Heart left ventricle (tissue), 16 donors: ENCODE results near the gene SEL1L2. TPM values are rescaled to one million over a fixed set of nuclear protein-coding genes. Genes with fewer than 3 reads are reported as not detected.

ENCODE experiments used
- ATAC-seq, 4 donors: fragments of 200-7000 bp; cut with Tn5 transposase; one replicate each; pipeline ENCODE4 v1.9.1; 2020 to 2022; ENCODE audit warnings: moderate library complexity in 4 of 4, mild to moderate bottlenecking in 3 of 4, moderate number of reproducible peaks in 1 of 4
- DNase-seq, 5 donors: peaks; one replicate each; pipeline ENCODE4 v3.0.0-alpha.2; 2020
- H3K27ac ChIP-seq, 12 donors: fragments of 200-600 bp; sonication (generic) in 4 of 12; one replicate each; pipeline versions ENCODE4 v1.5.0 to v1.8.0; 2016 to 2022; ENCODE audit warnings: mild to moderate bottlenecking in 2 of 12
- H3K27me3 ChIP-seq, 9 donors: fragments of 200-600 bp; sonication (generic) in 2 of 9; one replicate each; pipeline versions ENCODE4 v1.5.1 to v1.8.0; 2016 to 2022; ENCODE audit warnings: mild to moderate bottlenecking in 3 of 9
- H3K36me3 ChIP-seq, 9 donors: fragments of 200-600 bp; sonication (generic) in 2 of 9; one replicate each; pipeline versions ENCODE4 v1.5.0 to v1.8.0; 2018 to 2022; ENCODE audit warnings: mild to moderate bottlenecking in 2 of 9
- H3K4me1 ChIP-seq, 12 donors: fragments of 200-600 bp; sonication (generic) in 4 of 12; one replicate each; pipeline versions ENCODE4 v1.5.0 to v1.8.0; 2016 to 2022; ENCODE audit warnings: mild to moderate bottlenecking in 3 of 12
- H3K4me3 ChIP-seq, 12 donors: fragments of 200-600 bp; sonication (generic) in 4 of 12; one replicate each; pipeline versions ENCODE4 v1.5.0 to v1.8.0; 2017 to 2022; ENCODE audit warnings: mild to moderate bottlenecking in 9 of 12, moderate library complexity in 4 of 12
- H3K9me3 ChIP-seq, 12 donors: fragments of 200-600 bp; sonication (generic) in 4 of 12; one replicate each; pipeline versions ENCODE4 v1.5.0 to v1.8.0; 2016 to 2022; ENCODE audit warnings: mild to moderate bottlenecking in 1 of 12
- CTCF ChIP-seq, 12 donors: fragments of 200-600 bp; sonication (generic) in 4 of 12; IDR thresholded peaks; one replicate each; pipeline versions ENCODE4 v1.5.0 to v1.8.0; 2018 to 2022; ENCODE audit warnings: antibody characterized with exemption in 12 of 12, mild to moderate bottlenecking in 5 of 12
- POLR2A ChIP-seq, 2 donors: fragments of 450-650 bp; IDR thresholded peaks; one replicate each; pipeline ENCODE4 v1.6.1; 2017; ENCODE audit warnings: antibody characterized with exemption in 2 of 2, mild to moderate bottlenecking in 2 of 2, moderate library complexity in 2 of 2
- WGBS, 4 donors: extraction: QIAGEN DNeasy Blood & Tissue Kit in 2 of 4; methylation state at CpG; one replicate each; pipeline versions ENCODE4 v1.1.5 to v1.1.7; 2013 to 2018; 5-methylcytosine and 5-hydroxymethylcytosine counted together
- intact Hi-C, 10 donors: fragments of 100-400 bp; cut with DNase I; formaldehyde crosslinking; loops; one replicate each; pipeline versions ENCODE4 v1.11.1 to v1.14.2; 2022
- polyA plus RNA-seq, 2 donors: library from polyadenylated mRNA; stranded (reverse); fragments of 200-250 nt; gene quantifications; one replicate each; pipeline ENCODE4 v1.2.3, GENCODE V29; 2013
- total RNA-seq, 9 donors: library from RNA; depleted of rRNA in 2 of 9; stranded (reverse); fragments of >200 nt in 2 of 9; fragmentation: NEBNext Ultra II Directional in 3 of 9; extraction: Animal tissue kit (Norgen Biotek cat#: 25700) in 3 of 9; gene quantifications; one replicate each; pipeline versions ENCODE4 v1.1.0 to v1.2.4, GENCODE V29; 2016 to 2023
- donor health status: ischemic (EF 13 %, LVEDD 7.1; RV severe dilation, severe dysfunction).
- donor health status: healthy with polysubstance abuse.
- donor health status: DM: no; HTN: yes; CAD: no.
- donor health status: DM: no; HTN: no; CAD: no.
- donor health status: ischemic (EF 25% LVEDD 6.9; RV normal size, moderate dysfunction).
- donor health status: ischemic (EF 25% LVEDD 5.7; RV mildly dilated, moderate dysfunction).
- donor health status: healthy.
- donor health status: DM: yes; HTN: yes; CAD: no.
- donor health status: ischemic (EF 35%, LVEDD 5.7; RV mildly dilated, moderate dysfunction).
- donor health status: nonischemic (EF 11% LVEDD 7.7; RV severe dilation, severe dysfunction).
- donor health status: DM: yes; HTN: yes; CAD: no.
- donor health status: PGD.
- donor health status: ischemic (EF 29% LVEDD 5.4; RV normal size, mild dysfunction).
- donor health status: nonischemic (EF 23%, LVEDD 6.1; RV moderate dilation, normal function).

SEL1L2 gene
- total and polyA plus RNA-seq, 11 donors, result 0.59 to 10.5 (median 2.5) TPM; not detected in 1

- ATAC-seq (no peak), DNase-seq (no peak)
- Histone ChIP-seq H3K4me3 (no peak overlapping the region), H3K27me3 (no peaks in the 10 kb centered on the region), H3K9me3 (no peaks in the 10 kb centered on the region), H3K36me3 (no peaks in the 10 kb centered on the region), H3K4me1 (peaks cover 0 to 24% (median 5%) of the 10 kb centered on the region in 12 donors), H3K27ac (no peak overlapping the region)
- WGBS, 4 donors, result 92 to 97% (median 92%) methylated on average over 4 of the region's 4 CpGs
- TF ChIP-seq POLR2A (IDR thresholded peaks at IDR 0.05) (no peak), CTCF (IDR thresholded peaks at IDR 0.05) (no peak)
- intact Hi-C loops, result no loop called here
These were observed 134.8 kb downstream of the SEL1L2 start for GRCh38 chr20:13855613-13856012.

GRCh38 chr20:13852306-13852705, 138.1 kb downstream of the SEL1L2 start:
- ATAC-seq (no peak), DNase-seq (no peak)
- peaks cover 0 to 21% (median 5%) of the 10 kb centered on the region in 12 donors for H3K4me1 ChIP-seq
- no peaks in the 10 kb centered on the region for H3K27me3 ChIP-seq
- TF ChIP-seq CTCF (IDR thresholded peaks at IDR 0.05), result no peak
- TF ChIP-seq POLR2A (IDR thresholded peaks at IDR 0.05), result no peak
- H3K27ac ChIP-seq, result no peak overlapping the region
- intact Hi-C loops, result no loop called here
- H3K9me3 ChIP-seq, result no peaks in the 10 kb centered on the region
- 57 to 76% (median 69%) methylated on average over 1 of the region's 1 CpG for WGBS, 4 donors
- no peak overlapping the region for H3K4me3 ChIP-seq
- H3K36me3 ChIP-seq, result no peaks in the 10 kb centered on the region

GRCh38 chr20:13851279-13851678, 139.1 kb downstream of the SEL1L2 start:
- peaks cover 0 to 14% (median 3%) of the 10 kb centered on the region in 12 donors for H3K4me1 ChIP-seq
- no peaks in the 10 kb centered on the region for H3K9me3 ChIP-seq
- intact Hi-C loops, result no loop called here
- WGBS, 4 donors, result 52 to 56% (median 54%) methylated on average over 2 of the region's 2 CpGs
- peak; percentile 80 to 92 (median 86) for ATAC-seq
- peak overlapping the region in 3 of 12 donors; percentile 14 to 32 (median 24) for H3K27ac ChIP-seq
- no peak for DNase-seq
- no peak overlapping the region for H3K4me3 ChIP-seq
- TF ChIP-seq POLR2A (IDR thresholded peaks at IDR 0.05) (no peak), CTCF (IDR thresholded peaks at IDR 0.05) (no peak)
- H3K36me3 ChIP-seq, result no peaks in the 10 kb centered on the region
- H3K27me3 ChIP-seq, result no peaks in the 10 kb centered on the region

- no peak overlapping the region for H3K4me3 ChIP-seq
- intact Hi-C loops, result no loop called here
- H3K27me3 ChIP-seq, result no peaks in the 10 kb centered on the region
- ATAC-seq (no peak), DNase-seq (no peak)
- no peaks in the 10 kb centered on the region for H3K9me3 ChIP-seq
- no peaks in the 10 kb centered on the region for H3K4me1 ChIP-seq
- peak overlapping the region in 1 of 12 donors; percentile 61 for H3K27ac ChIP-seq
- 78 to 88% (median 79%) methylated on average over 4 of the region's 4 CpGs for WGBS, 4 donors
- H3K36me3 ChIP-seq, result no peaks in the 10 kb centered on the region
- no peak for TF ChIP-seq CTCF (IDR thresholded peaks at IDR 0.05)
- no peak for TF ChIP-seq POLR2A (IDR thresholded peaks at IDR 0.05)
These were observed 146.1 kb downstream of the SEL1L2 start for GRCh38 chr20:13844296-13844695.
